Lower leg skin (tissue), 4 donors: Measurements from ENCODE around the gene UBE2F. TPM values are rescaled to one million over a fixed set of nuclear protein-coding genes. Genes with fewer than 3 reads are reported as not detected.
"Not testable (repeated sequence)": the region's sequence is repeated elsewhere in the genome, so short reads cannot be mapped to it uniquely, and the experiment has no call there.

Experiments
- DNase-seq, 2 donors: peaks; one replicate each; pipeline ENCODE4 v3.0.0-alpha.2; 2019; ENCODE audit warnings: low spot score in 2 of 2
- H3K4me3 ChIP-seq: fragments of 200-600 bp; sonication (generic); 2 replicates; pipeline ENCODE4 v1.5.1; 2017; ENCODE audit warnings: mild to moderate bottlenecking, low read depth; ENCODE audit not compliant: poor library complexity, severe bottlenecking
- POLR2A ChIP-seq, 2 donors: fragments of 450-650 bp; IDR thresholded peaks; one replicate each; pipeline ENCODE4 v1.6.1; 2016 to 2017; ENCODE audit warnings: antibody characterized with exemption in 2 of 2, mild to moderate bottlenecking in 1 of 2, moderate library complexity in 1 of 2
- WGBS, 2 donors: methylation state at CpG; one replicate each; pipeline ENCODE4 v1.1.5; 2018; 5-methylcytosine and 5-hydroxymethylcytosine counted together
- intact Hi-C: fragments of 100-400 bp; cut with DNase I; formaldehyde crosslinking; loops from one replicate; pipeline ENCODE4 v1.15.0; 2023; ENCODE audit warnings: low total_unique reads
- total RNA-seq, 4 donors: library from RNA; depleted of rRNA; stranded (reverse); fragments of >200 nt; gene quantifications; one replicate each; pipeline ENCODE4 v1.1.0, GENCODE V29; 2016
- TF ChIP-seq, protein P1 (sequence below), 3 donors: fragments of 450-650 bp; IDR thresholded peaks; one replicate each; pipeline ENCODE4 v1.5.1; 2016; ENCODE audit warnings: antibody characterized with exemption in 3 of 3, mild to moderate bottlenecking in 3 of 3, moderate library complexity in 2 of 3

The UBE2F gene
- total RNA-seq, 4 donors from 2014 or later, result 32.8 to 46.9 (median 33.3) TPM

DNA sequence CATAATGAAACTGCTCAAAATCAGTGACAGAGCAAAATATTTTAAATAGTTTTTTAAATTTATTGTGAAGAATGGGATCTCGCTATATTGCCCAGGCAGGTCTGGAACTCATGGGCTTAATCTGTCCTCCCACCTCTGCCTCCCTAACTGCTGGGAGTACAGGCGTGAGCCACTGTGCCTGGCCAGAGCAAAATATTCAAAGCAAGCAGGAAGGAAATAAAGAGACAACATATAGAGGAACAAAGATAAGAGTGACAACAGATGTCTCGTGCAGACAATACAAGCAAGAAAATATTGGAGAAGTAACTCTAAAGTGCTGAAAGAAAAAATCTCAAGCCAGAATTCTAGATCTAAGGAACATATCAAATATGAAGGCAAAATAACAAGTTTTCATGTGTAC, 89.0 kb downstream of the UBE2F start:
- TF ChIP-seq, protein P1, sequence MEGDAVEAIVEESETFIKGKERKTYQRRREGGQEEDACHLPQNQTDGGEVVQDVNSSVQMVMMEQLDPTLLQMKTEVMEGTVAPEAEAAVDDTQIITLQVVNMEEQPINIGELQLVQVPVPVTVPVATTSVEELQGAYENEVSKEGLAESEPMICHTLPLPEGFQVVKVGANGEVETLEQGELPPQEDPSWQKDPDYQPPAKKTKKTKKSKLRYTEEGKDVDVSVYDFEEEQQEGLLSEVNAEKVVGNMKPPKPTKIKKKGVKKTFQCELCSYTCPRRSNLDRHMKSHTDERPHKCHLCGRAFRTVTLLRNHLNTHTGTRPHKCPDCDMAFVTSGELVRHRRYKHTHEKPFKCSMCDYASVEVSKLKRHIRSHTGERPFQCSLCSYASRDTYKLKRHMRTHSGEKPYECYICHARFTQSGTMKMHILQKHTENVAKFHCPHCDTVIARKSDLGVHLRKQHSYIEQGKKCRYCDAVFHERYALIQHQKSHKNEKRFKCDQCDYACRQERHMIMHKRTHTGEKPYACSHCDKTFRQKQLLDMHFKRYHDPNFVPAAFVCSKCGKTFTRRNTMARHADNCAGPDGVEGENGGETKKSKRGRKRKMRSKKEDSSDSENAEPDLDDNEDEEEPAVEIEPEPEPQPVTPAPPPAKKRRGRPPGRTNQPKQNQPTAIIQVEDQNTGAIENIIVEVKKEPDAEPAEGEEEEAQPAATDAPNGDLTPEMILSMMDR (IDR thresholded peaks at IDR 0.05), result no peak
- H3K4me3 ChIP-seq, result no peak overlapping the region
- no peak for DNase-seq
- 70 to 81% methylated on average over 3 of the region's 3 CpGs for WGBS, 2 donors
- intact Hi-C loops, result no loop called here

DNA sequence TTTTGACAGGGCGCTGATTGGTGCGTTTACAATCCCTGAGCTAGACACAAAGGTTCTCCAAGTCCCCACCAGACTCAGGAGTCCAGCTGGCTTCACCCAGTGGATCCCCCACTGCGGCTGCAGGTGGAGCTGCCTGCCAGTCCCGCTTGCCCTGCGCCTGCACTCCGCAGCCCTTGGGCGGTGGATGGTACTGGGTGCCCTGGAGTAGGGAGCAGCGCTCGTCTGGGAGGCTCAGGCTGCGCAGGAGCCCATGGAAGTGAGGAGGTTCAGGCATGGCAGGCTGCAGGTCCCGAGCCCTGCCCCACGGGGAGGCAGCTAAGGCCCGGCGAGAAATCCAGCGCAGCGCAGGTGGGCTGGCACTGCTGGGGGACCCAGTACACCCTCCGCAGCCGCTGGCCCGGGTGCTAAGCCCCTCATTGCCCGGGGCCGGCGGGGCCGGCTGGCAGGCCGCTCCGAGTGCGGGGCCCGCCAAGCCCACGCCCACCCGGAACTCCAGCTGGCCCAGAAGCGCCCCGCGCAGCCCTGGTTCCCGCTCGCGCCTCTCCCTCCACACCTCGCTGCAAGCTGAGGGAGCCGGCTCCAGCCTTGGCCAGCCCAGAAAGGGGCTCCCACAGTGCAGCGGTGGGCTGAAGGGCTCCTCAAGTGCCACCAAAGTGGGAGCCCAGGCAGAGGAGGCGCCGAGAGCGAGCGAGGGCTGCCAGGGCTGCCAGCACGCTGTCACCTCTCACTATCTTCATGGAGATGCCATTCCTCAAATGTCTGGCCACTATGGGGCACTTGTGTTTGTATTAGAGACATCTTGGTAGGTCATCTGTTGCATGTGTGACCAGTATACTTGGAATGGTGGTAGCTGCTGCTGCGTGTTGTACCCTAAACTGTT, 91.1 kb downstream of the UBE2F start:
- intact Hi-C loops, DNase-seq: not testable (repeated sequence)
- 82 to 89% methylated on average over 12 to 27 of the region's 44 CpGs for WGBS, 2 donors

DNA sequence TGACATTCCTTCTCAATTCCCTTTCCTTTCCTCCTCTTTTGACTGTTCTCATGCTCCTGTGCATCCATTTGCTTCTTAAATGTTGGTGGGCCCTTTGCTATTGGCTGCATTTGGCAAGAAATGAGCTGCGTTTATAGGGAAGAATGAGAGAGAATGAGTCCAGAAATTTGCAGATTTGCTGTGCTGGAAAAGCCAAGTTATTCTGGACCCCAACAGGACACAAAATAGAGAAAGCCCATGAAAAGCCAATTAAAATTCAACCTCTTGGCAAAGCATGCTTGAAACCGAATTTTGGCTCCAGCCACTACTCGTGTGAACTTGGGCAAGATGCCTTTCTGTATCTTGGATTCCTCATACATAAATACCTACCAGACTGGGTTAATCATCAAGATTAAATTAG, 92.7 kb downstream of the UBE2F start:
- intact Hi-C loops, result no loop called here
- no peak for DNase-seq
- H3K4me3 ChIP-seq, result no peak overlapping the region
- 49 to 55% methylated on average over 3 of the region's 3 CpGs for WGBS, 2 donors
- no peak for TF ChIP-seq POLR2A (IDR thresholded peaks at IDR 0.05)
- TF ChIP-seq, protein P1 (IDR thresholded peaks at IDR 0.05), result no peak

More for the DNA sequence above, 91.1 kb downstream of the UBE2F start:
- H3K4me3 ChIP-seq, result not testable (repeated sequence)

DNA sequence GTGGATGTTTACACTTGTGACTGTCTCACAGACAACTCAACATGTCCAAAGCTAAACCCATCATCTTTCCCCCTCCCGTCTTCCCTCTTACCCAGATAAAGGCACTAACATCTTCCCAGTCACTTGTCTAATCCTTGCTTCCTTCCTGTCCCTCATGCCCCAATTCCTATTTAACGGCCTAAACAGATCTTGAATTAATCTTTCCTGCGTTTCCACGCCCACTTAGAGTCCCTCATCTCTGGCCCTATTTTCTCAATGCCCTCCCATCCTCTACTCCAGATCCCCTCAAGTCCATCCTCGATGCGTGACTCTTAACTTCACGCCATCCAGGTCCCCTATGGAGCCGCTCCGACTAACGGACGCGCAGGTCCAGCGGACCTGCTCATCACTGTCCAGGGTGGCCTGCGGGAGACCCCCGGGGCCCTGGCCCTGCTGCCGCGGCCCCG, 93.3 kb downstream of the UBE2F start:
- no peak for DNase-seq
- peak overlapping the region; percentile 73 for H3K4me3 ChIP-seq
- intact Hi-C loops, result no loop called here
- TF ChIP-seq, protein P1 (IDR thresholded peaks at IDR 0.05), result no peak
- no peak for TF ChIP-seq POLR2A (IDR thresholded peaks at IDR 0.05)
- 0 to 2% methylated on average over 16 to 18 of the region's 18 CpGs for WGBS, 2 donors

DNA sequence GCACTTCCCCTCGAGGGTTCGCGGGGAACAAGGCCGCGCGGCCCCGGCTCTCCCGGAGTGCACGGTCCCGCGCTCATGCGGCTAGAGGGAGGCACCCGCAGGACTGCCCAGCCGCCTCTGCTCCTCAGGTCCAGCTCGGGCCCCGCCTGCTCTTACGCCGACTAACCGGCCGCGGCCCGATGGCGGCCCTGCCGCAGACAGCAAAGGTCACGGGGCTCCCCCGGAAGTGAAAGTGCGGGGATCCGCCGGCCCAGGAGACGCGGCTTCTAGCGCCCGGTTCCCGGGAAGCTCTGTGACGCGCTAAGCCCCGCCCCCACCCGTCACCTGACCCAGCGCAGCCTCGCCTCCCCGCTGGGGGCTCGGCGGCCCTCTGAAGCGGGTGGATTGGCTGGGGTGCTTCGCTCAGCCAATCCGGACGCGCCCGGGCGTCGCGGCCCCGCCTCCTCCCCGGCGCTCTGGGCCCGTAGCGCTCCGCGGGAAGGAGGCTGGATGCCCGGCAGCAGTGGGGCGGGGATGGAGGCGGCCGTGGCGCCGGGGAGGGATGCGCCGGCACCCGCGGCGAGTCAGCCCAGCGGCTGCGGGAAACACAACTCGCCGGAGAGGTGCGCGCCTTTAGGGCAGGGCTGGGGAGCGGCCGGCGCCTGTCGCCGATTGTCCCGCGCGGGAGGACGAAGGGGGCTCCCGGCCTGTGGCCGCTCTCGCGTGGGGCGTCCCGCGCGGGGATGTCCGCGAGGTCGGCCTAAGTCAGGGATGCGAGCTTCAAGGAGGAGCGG, 93.9 kb downstream of the UBE2F start, which contains the start of gene SCLY:
Gene SCLY, plus strand, starts transcription at position 460 of the 773 bp plus-strand sequence. Its CDS starts 54 bp downstream, at position 514.
- WGBS, 2 donors, result 0% methylated on average over 13 to 38 of the region's 98 CpGs
- TF ChIP-seq, protein P1 (IDR thresholded peaks at IDR 0.05), result no peak
- TF ChIP-seq POLR2A (IDR thresholded peaks at IDR 0.05), result no peak
- intact Hi-C loops, result no loop called here
- DNase-seq, result peak; percentile 95 to 99
- peak within 1 kb of the TSS; percentile 73 for H3K4me3 ChIP-seq
